WTC11 (cell line): ENCODE results near the gene SERPINA9. TPM values are rescaled to one million over a fixed set of nuclear protein-coding genes. Genes with fewer than 3 reads are reported as not detected.

Experiments
- ATAC-seq: fragments of 200-7000 bp; cut with Tn5 transposase; 2 replicates; pipeline ENCODE4 v1.10.0; 2021; ENCODE audit warnings: mild to moderate bottlenecking, moderate library complexity
- CTCF ChIA-PET: fragments of 300-600 bp; sonication (Branson Sonifier 250); formaldehyde crosslinking; loops from one replicate; lab custom pipeline; 2021; ENCODE audit warnings: antibody characterized with exemption; lab: Charles Lee
- POLR2A ChIA-PET: fragments of 350-600 bp; sonication (Branson Sonifier 250); formaldehyde crosslinking; loops from one replicate; lab custom pipeline; 2021; ENCODE audit warnings: antibody characterized with exemption; lab: Charles Lee
- DNase-seq: peaks from one replicate; pipeline ENCODE4 v3.0.0; 2021; ENCODE audit warnings: low spot score
- H3K27ac Mint-ChIP-seq: 2 replicates; pipeline ENCODE4 v1.8.0; 2021; ENCODE audit warnings: mixed read lengths
- H3K27me3 Mint-ChIP-seq: 2 replicates; pipeline ENCODE4 v1.8.0; 2021; ENCODE audit warnings: low read depth, mild to moderate bottlenecking, moderate library complexity, mixed read lengths
- H3K36me3 Mint-ChIP-seq: 2 replicates; pipeline ENCODE4 v1.8.0; 2021; ENCODE audit warnings: mixed read lengths
- H3K4me1 Mint-ChIP-seq: 2 replicates; pipeline ENCODE4 v1.8.0; 2022; ENCODE audit warnings: mixed read lengths
- H3K4me3 Mint-ChIP-seq: 2 replicates; pipeline ENCODE4 v1.8.0; 2021; ENCODE audit warnings: mild to moderate bottlenecking, moderate library complexity, mixed read lengths
- H3K9me3 Mint-ChIP-seq: 2 replicates; pipeline ENCODE4 v1.8.0; 2021; ENCODE audit warnings: mixed read lengths
- AFF4 ChIP-seq: sonication (generic); formaldehyde crosslinking; IDR thresholded peaks from 2 replicates; pipeline ENCODE4 v1.8.1; 2023; ENCODE audit warnings: mild to moderate bottlenecking, missing genetic modification reagents, borderline replicate concordance
- ATF3 ChIP-seq: sonication (generic); formaldehyde crosslinking; conservative IDR thresholded peaks from 2 replicates; pipeline ENCODE4 v1.8.1; 2022; ENCODE audit warnings: mild to moderate bottlenecking, missing genetic modification reagents
- CREB1 ChIP-seq: sonication (generic); formaldehyde crosslinking; IDR thresholded peaks from 2 replicates; pipeline ENCODE4 v1.8.0; 2023; ENCODE audit warnings: mild to moderate bottlenecking, missing genetic modification reagents
- CTCF ChIP-seq: fragments of 200-600 bp; IDR thresholded peaks from 2 replicates; pipeline ENCODE4 v1.8.0; 2022; ENCODE audit warnings: antibody characterized with exemption
- E2F1 ChIP-seq: sonication (generic); formaldehyde crosslinking; IDR thresholded peaks from 2 replicates; pipeline ENCODE4 v1.8.0; 2022; ENCODE audit warnings: mild to moderate bottlenecking, missing genetic modification reagents
- FOXK1 ChIP-seq: sonication (generic); formaldehyde crosslinking; IDR thresholded peaks from 2 replicates; pipeline ENCODE4 v1.8.0; 2022; ENCODE audit warnings: mild to moderate bottlenecking, moderate library complexity, missing genetic modification reagents
- FOXP1 ChIP-seq: sonication (generic); formaldehyde crosslinking; IDR thresholded peaks from 2 replicates; pipeline ENCODE4 v1.8.0; 2022; ENCODE audit warnings: missing genetic modification reagents, mild to moderate bottlenecking, moderate library complexity, borderline replicate concordance
- HMGA2 ChIP-seq: fragments of 250-450 bp; sonication (Bioruptor Pico); IDR thresholded peaks from 2 replicates; pipeline ENCODE4 v1.4.0; 2021; ENCODE audit warnings: mild to moderate bottlenecking, moderate library complexity
- HMGXB4 ChIP-seq: sonication (generic); formaldehyde crosslinking; IDR thresholded peaks from 2 replicates; pipeline ENCODE4 v1.8.1; 2023; ENCODE audit warnings: mild to moderate bottlenecking, moderate library complexity, missing genetic modification reagents
- MYBL2 ChIP-seq: sonication (generic); formaldehyde crosslinking; IDR thresholded peaks from 2 replicates; pipeline ENCODE4 v1.8.1; 2023; ENCODE audit warnings: mild to moderate bottlenecking, moderate library complexity, missing genetic modification reagents
- NFE2L1 ChIP-seq: sonication (generic); formaldehyde crosslinking; IDR thresholded peaks from 2 replicates; pipeline ENCODE4 v1.8.1; 2023; ENCODE audit warnings: missing genetic modification reagents
- NR2C2 ChIP-seq: sonication (generic); formaldehyde crosslinking; IDR thresholded peaks from 2 replicates; pipeline ENCODE4 v1.8.0; 2022; ENCODE audit warnings: mild to moderate bottlenecking, missing genetic modification reagents
- PREB ChIP-seq: sonication (generic); formaldehyde crosslinking; IDR thresholded peaks from 2 replicates; pipeline ENCODE4 v1.8.1; 2022; ENCODE audit warnings: mild to moderate bottlenecking, missing genetic modification reagents, moderate library complexity, borderline replicate concordance
- RELA ChIP-seq: sonication (generic); formaldehyde crosslinking; IDR thresholded peaks from 2 replicates; pipeline ENCODE4 v1.8.1; 2022; ENCODE audit warnings: missing genetic modification reagents, mild to moderate bottlenecking, borderline replicate concordance
- SOX15 ChIP-seq: fragments of 250-450 bp; sonication (Bioruptor Pico); IDR thresholded peaks from 2 replicates; pipeline ENCODE4 v1.9.0; 2021; ENCODE audit warnings: mild to moderate bottlenecking
- SP1 ChIP-seq: sonication (generic); formaldehyde crosslinking; conservative IDR thresholded peaks from 2 replicates; pipeline ENCODE4 v1.8.1; 2022; ENCODE audit warnings: missing genetic modification reagents
- ZNF138 ChIP-seq: sonication (generic); formaldehyde crosslinking; conservative IDR thresholded peaks from 2 replicates; pipeline ENCODE4 v1.8.1; 2022; ENCODE audit warnings: mild to moderate bottlenecking, moderate library complexity, missing genetic modification reagents
- ZNF396 ChIP-seq: fragments of 250-450 bp; sonication (Bioruptor Pico); IDR thresholded peaks from 2 replicates; pipeline ENCODE4 v1.8.0; 2021; ENCODE audit warnings: mild to moderate bottlenecking, moderate library complexity, borderline replicate concordance
- ZNF532 ChIP-seq: fragments of 250-450 bp; sonication (Bioruptor Pico); IDR thresholded peaks from 2 replicates; pipeline ENCODE4 v1.9.0; 2021; ENCODE audit warnings: mild to moderate bottlenecking, borderline replicate concordance
- ZSCAN18 ChIP-seq: fragments of 250-450 bp; sonication (Bioruptor Pico); IDR thresholded peaks from 2 replicates; pipeline ENCODE4 v2.1.2; 2022; ENCODE audit warnings: mild to moderate bottlenecking, moderate library complexity
- total RNA-seq: library from RNA; stranded (reverse); gene quantifications from 3 replicates; pipeline ENCODE4 v1.2.3, GENCODE V29; 2021

Gene SERPINA9
- total RNA-seq, 1 experiment from 2014 or later: not detected

- H3K4me1 Mint-ChIP-seq: no peaks in the 10 kb centered on the region
- H3K9me3 Mint-ChIP-seq: peaks cover 23% of the 10 kb centered on the region
- CTCF ChIA-PET: no interaction called here
- POLR2A ChIA-PET: no interaction called here
- H3K27me3 Mint-ChIP-seq: peaks cover 7% of the 10 kb centered on the region
- H3K4me3 Mint-ChIP-seq: no peak overlapping the region
- peaks cover 6% of the 10 kb centered on the region; the same call in 1 of the 2 replicates for H3K36me3 Mint-ChIP-seq
- ATAC-seq (no peak), DNase-seq (no peak)
- TF ChIP-seq RELA (CRISPR knock-in tag): no peak
- TF ChIP-seq ZNF396: no peak
- no peak for TF ChIP-seq NR2C2
- TF ChIP-seq FOXP1 (CRISPR knock-in tag): no peak
- no peak for TF ChIP-seq FOXK1 (CRISPR knock-in tag)
- no peak for TF ChIP-seq MYBL2
- no peak for TF ChIP-seq PREB (CRISPR knock-in tag)
- TF ChIP-seq HMGA2 (CRISPR knock-in tag): no peak
- no peak for TF ChIP-seq ZNF532
- no peak for TF ChIP-seq E2F1 (CRISPR knock-in tag)
- TF ChIP-seq AFF4: no peak
- no peak for TF ChIP-seq ATF3 (CRISPR knock-in tag)
- no peak overlapping the region for H3K27ac Mint-ChIP-seq
These were observed 48.1 kb upstream of the SERPINA9 start for GRCh38 chr14:94524093-94524492.

GRCh38 chr14:94523265-94523664 is 47.3 kb upstream of the SERPINA9 start:
- Mint-ChIP-seq H3K27me3 (peaks cover 7% of the 10 kb centered on the region), H3K36me3 (peaks cover 11% of the 10 kb centered on the region), H3K4me3 (no peak overlapping the region), H3K4me1 (peaks cover under 1% of the 10 kb centered on the region; the same call in 1 of the 2 replicates), H3K9me3 (peaks cover 28% of the 10 kb centered on the region), H3K27ac (no peak overlapping the region)
- DNase-seq: no peak
- ATAC-seq: no peak
- ChIA-PET POLR2A (no interaction called here), CTCF (interaction anchor here (1.7 kb wide), 1 partner anchor 37 kb away, joined by 9 read pairs; no protein-coding TSS in a partner anchor)
- TF ChIP-seq ZSCAN18 (CRISPR knock-in tag) (no peak), SP1 (CRISPR knock-in tag) (no peak), NFE2L1 (CRISPR knock-in tag) (no peak), CTCF (no peak), ZNF138 (CRISPR knock-in tag) (no peak), MYBL2 (no peak), SOX15 (CRISPR knock-in tag) (no peak), CREB1 (CRISPR knock-in tag) (no peak), HMGXB4 (CRISPR knock-in tag) (no peak)
